ENCODE results near the gene PNRC1.
"Not testable (repeated sequence)": the region's sequence is repeated elsewhere in the genome, so short reads cannot be mapped to it uniquely, and the experiment has no call there.

Gene PNRC1

DNA sequence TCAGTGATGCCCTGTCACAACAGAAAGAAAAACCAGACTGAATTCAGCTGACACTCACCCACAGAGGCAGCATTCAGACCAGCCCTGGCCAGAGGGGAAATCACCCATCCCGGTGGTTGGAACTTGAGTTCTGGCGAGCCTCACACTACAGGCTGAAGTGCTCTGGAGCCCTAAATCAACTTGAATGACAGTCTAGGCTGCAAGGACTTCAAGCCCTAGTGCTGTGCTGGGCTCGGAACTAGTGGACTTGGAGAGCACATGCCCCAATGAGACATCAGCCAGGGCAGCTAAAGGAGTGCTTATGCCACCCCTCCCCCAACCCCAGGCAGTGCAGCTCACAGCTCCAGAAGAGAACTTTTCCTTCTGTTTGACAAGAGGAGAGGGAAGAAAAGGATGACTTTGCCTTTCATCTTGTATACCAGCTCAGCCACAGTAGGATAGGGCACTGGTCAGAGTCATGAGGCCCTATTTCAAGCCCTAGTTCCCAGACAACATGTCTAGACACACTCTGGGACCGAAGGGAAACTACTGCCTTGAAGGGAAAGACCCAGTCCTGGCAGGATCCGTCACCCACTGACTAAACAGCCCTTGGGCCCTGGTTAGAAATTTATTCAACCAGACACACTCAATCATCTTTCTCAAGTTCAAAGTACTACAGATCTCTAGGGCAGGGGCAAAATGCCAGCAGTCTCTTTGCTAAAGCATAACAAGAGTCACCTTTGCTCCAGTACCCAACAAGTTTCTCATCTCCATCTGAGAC lies 43.2 kb upstream of the PNRC1 start:
- no peak overlapping the region for H3K4me3 ChIP-seq (ENCODE audit: low read length)
- no peak for DNase-seq (ENCODE audit: low read depth)
- TF ChIP-seq, protein P1, sequence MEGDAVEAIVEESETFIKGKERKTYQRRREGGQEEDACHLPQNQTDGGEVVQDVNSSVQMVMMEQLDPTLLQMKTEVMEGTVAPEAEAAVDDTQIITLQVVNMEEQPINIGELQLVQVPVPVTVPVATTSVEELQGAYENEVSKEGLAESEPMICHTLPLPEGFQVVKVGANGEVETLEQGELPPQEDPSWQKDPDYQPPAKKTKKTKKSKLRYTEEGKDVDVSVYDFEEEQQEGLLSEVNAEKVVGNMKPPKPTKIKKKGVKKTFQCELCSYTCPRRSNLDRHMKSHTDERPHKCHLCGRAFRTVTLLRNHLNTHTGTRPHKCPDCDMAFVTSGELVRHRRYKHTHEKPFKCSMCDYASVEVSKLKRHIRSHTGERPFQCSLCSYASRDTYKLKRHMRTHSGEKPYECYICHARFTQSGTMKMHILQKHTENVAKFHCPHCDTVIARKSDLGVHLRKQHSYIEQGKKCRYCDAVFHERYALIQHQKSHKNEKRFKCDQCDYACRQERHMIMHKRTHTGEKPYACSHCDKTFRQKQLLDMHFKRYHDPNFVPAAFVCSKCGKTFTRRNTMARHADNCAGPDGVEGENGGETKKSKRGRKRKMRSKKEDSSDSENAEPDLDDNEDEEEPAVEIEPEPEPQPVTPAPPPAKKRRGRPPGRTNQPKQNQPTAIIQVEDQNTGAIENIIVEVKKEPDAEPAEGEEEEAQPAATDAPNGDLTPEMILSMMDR (conservative IDR thresholded peaks at IDR 0.05; ENCODE audit: low read length), result no peak

DNA sequence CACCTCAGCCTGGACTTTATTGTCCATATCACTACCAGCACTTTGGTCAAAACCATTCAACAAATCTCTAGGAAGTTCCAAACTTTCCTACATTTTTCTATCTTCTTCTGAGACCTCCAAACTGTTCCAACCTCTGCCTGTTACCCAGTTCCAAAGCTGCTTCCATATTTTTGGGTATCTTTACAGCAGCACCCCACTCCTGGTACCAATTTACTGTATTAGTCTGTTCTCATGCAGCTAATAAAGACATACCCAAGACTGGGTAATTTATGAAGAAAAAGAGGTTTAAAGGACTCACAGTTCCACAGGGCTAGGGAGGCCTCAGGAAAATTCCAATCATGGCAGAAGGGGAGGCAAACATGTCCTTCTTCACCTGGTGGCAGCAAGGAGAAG lies 42.7 kb upstream of the PNRC1 start:
- H3K4me3 ChIP-seq (ENCODE audit: low read length); DNase-seq (ENCODE audit: low read depth): not testable (repeated sequence)

DNA sequence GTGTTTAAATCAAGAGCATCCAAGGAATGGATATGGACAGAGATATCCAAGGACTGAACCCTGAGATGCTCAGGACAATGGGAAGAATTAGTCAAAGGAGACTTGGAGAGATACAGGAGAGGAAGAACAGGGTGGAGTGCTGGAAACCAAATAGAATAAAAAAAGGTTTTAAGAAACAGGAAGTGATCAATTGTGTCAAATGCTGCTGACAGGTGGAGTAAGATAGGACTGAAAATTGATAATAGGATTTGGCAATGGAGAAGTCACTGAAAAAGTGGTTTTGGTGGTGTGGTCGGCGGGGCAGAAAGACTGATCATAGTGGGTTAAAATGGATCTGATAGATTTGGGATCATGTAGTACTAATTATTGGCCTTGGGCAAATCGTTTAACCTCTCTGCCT lies 37.9 kb upstream of the PNRC1 start:
- no peak overlapping the region for H3K4me3 ChIP-seq (ENCODE audit: low read length)
- TF ChIP-seq, protein P1 (conservative IDR thresholded peaks at IDR 0.05; ENCODE audit: low read length), result no peak
- no peak for DNase-seq (ENCODE audit: low read depth)

DNA sequence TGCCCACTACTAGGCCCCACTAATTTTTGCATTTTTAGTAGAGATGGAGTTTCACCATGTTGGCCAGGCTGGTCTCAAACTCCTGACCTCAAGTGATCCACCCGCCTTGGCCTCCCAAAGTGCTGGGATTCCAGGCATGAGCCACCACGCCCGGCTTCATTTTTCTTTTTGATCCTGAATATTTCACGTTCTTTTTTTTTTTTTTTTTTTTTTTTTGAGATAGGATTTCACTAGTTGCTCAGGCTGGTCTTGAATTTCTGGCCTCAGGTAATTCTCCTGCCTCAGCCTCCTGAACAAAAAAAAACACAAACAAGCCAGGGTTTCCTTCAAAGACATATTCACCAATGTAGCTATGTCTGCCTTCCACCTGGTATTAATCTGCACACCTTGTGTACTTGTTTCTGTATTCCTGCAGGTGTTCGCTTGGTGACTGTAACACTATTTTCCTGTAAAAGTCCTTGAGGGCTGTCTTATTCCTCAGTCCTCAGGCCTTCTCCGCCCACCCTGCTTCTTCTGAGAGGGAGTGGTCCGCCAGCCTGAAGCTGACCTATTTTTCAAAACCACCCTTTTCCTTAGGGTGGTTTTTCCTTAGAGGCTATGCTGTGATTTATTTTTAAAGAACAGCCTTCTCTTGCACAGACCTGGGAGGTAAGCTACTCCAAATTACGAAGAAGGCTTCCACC lies 36.1 kb upstream of the PNRC1 start:
- TF ChIP-seq, protein P1 (conservative IDR thresholded peaks at IDR 0.05; ENCODE audit: low read length), result no peak
- DNase-seq (ENCODE audit: low read depth), result no peak
- H3K4me3 ChIP-seq (ENCODE audit: low read length), result no peak overlapping the region

DNA sequence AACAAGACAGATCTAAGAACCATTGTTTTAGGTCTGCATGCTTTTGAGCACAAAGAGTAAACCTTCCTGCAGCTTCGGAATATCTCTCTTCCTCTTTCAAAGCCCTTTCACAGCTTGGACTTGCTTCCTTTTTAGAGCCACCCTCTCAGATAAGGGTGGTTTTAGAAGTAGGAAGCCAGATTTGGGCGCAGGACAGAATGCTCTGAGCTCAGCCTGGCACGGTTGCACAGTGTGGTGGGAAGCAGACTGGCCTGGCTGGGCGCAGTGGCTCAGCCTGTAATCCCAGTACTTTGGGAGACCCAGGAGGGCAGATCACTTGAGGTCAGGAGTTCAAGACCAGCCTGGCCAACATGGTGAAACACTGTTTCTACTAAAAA lies 35.6 kb upstream of the PNRC1 start:
- TF ChIP-seq, protein P1 (conservative IDR thresholded peaks at IDR 0.05; ENCODE audit: low read length), result no peak
- DNase-seq (ENCODE audit: low read depth), result no peak
- no peak overlapping the region for H3K4me3 ChIP-seq (ENCODE audit: low read length)

DNA sequence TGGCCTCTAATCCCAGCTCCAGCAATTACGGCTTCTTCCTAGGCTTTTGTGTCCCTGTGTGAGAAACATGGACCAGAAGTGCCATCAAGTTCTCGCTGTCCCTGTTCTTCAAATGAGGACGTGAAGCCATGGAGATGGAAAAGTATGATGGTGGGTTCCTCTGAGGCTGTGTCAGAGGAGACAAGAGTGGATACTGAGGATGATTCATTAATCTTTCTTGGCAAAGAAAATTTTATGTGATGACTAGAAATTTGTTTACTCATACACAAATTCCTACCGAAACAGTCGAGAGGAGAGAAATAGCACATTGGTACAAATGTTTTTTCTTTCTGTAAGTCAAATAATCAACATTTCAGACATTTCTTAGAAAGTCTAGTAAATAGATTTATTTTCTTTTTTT lies 35.0 kb upstream of the PNRC1 start:
- DNase-seq (ENCODE audit: low read depth), result no peak
- TF ChIP-seq, protein P1 (conservative IDR thresholded peaks at IDR 0.05; ENCODE audit: low read length), result no peak
- H3K4me3 ChIP-seq (ENCODE audit: low read length), result no peak overlapping the region

DNA sequence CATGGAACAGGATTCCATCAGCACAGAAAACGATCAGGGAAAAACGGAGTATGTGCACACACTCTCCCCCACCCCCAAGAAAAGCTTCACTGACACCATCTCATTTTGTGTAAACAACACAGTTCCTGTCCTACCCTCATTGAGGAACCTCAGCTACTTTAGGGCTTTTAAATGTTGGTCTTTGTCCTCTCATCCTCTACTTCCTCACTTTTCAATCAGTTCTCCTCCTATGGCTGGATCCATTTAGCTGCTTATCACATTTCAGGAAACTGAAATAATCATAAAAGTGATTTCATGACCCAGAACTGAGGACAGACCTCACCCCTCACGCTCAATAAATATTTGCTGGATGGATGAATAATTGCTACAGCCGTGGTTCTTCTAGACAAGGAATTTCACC lies 33.1 kb upstream of the PNRC1 start:
- no peak overlapping the region for H3K4me3 ChIP-seq (ENCODE audit: low read length)
- TF ChIP-seq, protein P1 (conservative IDR thresholded peaks at IDR 0.05; ENCODE audit: low read length), result no peak
- DNase-seq (ENCODE audit: low read depth), result no peak

All from AG10803 (cell line).